GM04504 (cell line): ENCODE results near the gene ANTXR1.

Source experiments
- DNase-seq: peaks from one replicate; pipeline ENCODE4 v3.0.0-alpha.2; 2012; ENCODE audit warnings: low read depth

The ANTXR1 gene

GRCh38 chr2:69181806-69182427 is 168.9 kb downstream of the ANTXR1 start:
- no peak for DNase-seq

DNA sequence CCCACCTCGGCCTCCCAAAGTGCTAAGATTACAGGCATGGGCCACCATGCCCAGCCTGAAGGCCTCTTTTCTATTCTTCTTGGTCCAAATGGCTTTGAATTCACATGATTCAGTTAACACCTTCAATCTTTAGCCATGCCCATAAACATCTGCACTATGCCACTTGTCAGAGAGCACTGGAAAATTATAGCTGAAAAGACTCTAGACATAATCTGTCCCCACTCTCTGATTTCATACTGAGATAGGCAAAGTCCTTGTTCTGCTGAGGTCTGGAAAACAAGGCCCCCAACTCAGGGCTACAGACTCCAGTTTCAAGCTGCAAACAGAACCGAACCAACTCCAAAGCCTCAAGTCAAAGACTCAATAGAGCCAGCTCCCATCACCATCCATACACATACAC is 170.7 kb downstream of the ANTXR1 start:
- no peak for DNase-seq

GRCh38 chr2:69184224-69184623 is 171.2 kb downstream of the ANTXR1 start:
- DNase-seq, result no peak

DNA sequence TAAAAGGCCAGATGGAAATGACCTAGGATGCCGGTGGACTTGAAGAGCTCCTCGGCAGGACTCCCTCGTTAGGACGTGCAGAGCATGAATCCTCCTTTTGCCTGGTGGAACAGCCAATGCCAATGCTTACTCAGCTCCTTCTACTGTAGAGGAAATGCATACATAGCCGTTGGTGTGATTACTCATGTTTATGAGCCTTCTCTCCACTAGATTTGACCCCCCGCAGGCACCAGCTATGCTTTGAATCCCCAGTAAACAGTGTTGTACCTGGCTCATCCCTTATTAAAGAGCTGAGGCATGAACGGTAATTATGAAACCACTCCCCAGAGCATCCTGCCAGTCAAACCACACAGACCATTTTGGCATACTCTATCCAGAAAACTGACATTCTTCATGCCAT is 172.8 kb downstream of the ANTXR1 start:
- no peak for DNase-seq

DNA sequence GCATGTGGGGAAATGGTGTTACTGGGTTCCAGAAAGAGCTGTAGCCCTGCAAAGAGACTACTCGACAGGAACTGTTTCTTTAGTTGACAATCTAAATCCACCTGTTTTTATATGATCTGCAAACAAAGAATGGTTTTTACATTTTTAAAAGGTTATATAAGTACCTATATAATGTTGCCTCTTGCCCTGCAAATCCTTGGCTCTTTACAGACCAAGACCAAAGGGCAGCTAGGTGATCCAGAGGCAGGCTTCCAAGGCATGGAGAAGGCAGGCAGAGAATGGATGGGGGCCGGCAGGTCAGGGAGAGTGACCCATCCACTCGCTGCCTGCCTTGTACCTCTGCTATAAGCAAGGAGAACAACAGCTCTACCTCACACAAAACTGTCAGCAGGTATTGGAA is 173.6 kb downstream of the ANTXR1 start:
- DNase-seq, result no peak

DNA sequence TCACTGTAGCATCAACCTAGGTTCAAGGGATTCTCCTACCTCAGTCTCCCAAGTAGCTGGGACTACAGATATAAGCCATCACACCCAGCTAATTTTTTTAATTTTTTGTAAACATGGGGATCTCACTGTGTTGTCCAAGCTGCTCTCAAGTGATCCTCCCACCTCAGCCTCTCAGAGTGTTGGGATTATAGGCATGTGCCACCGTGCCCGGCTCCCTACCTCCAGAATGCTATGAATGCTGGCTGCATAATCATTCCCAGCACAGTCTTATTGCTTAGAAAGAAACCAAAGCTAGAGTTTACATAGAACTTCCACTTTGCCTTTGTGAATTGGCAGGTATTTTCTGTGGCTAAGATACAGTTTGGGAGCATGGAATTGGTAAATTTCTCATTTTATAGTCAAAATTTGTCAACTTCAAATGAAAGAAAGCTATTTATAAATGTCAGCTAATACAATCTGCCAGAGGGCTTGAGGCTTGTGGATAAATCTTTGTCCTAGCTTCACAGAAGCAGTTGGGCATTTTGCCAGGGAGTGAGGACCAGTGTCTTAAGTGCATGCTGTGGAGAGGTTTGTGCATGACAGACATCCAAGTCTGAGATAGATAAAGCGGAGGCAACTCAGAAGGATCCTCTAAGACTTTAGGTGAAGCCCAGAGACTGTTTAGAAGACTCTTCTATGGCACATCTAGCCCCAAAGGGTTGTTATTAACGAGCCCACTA is 175.4 kb downstream of the ANTXR1 start:
- no peak for DNase-seq

- no peak for DNase-seq
Measured at GRCh38 chr2:69190743-69191404, 177.9 kb downstream of the ANTXR1 start.

GRCh38 chr2:69191634-69192033 is 178.7 kb downstream of the ANTXR1 start:
- no peak for DNase-seq

DNA sequence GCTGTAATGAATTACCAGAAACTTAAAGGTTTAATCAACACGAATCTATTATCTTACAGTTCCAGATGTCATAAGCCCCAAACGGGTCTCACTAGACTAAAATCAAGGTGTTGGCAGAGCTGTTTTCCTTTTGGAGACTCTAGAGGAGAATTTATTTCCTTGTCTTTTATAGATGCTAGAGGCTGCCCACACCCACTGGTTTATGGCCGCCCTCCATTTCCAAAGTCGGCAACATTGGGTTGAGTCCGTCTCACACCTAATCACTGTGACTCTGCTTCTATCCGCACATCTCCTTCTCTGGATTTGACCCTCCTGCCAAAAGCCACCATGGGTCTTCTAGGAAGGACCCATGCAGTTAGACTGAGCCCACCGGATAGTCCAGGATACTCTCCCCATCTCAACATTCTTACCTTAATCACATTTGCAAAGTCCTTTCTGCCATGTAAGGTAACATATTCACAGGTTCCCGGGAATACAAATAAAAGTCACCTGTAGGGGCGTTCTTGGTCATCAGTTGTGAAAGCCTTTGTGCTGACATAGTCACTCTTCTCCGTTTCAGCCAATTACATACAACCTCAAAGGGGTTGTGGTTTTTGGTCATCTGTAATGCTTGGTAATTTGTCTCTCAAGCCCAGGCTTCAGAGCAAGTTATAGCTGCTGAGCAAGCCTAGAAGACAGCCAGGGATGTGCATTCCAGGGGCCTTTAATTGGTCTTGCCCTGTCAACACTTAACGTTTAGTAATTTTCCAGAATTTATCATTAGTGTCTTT is 179.4 kb downstream of the ANTXR1 start:
- DNase-seq, result peak; percentile 85

DNA sequence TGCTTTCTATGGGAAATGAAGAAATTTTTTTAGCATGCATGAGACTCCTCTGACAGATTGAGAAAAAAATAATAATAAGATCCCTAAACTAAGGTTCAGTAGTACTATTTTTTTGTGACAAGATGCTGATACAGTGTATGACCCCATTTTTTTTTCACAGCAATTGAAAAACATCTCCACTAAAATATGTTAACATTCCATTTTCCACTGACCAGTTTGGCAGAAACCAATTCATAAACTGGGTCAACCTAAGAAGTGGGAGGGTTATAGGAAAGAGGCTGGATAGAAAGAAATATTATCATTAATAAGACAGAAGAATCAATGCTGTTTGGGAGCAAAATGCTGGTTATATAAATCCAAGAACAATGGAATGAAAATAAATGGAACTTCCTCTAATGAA is 182.7 kb downstream of the ANTXR1 start:
- DNase-seq, result no peak

- DNase-seq, result peak; percentile 96
Measured at GRCh38 chr2:69196327-69197117, 183.5 kb downstream of the ANTXR1 start.

DNA sequence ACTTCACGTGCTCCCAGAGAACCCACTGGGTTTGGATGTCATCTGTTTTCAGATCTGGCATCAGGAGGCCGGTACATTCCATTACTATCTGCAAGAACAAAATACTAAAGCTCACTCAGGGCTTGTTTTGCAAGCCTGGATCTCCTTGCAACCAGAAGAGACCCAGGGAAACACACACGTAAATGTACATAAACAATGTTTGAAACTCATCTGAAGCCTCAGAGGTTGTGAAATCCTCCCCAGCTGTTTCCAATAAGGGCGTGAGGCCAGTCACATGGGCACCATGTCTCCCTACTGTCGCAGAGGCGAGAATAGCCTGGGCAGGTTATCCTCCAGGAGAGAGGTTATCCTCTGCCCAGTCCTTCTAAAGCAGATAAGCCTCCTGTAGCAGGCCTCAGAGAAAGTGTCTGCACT is 187.1 kb downstream of the ANTXR1 start:
- peak; percentile 80 for DNase-seq

DNA sequence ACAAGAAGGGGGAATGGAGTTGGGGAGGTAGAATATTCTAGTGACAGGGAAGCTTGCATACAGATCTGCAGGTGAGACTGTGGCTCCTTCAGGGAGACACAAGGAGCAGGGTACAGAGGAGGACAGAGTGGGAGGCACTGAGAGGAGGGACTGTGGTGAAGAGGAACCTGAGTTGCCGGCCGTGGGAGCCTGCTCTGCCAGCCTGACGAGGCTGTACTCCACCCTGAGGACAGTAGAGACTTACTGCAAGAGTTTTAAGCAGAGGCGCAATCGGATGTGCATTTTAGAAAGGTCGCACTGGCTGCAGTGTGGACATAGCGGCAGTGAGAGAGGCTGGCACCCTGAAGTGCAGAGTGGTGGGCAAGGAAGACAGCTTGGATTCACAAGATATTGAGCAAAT is 188.3 kb downstream of the ANTXR1 start:
- no peak for DNase-seq

- DNase-seq, result no peak
Measured at GRCh38 chr2:69202327-69202726, 189.3 kb downstream of the ANTXR1 start.

- no peak for DNase-seq
Measured at GRCh38 chr2:69203166-69203985, 190.4 kb downstream of the ANTXR1 start.

DNA sequence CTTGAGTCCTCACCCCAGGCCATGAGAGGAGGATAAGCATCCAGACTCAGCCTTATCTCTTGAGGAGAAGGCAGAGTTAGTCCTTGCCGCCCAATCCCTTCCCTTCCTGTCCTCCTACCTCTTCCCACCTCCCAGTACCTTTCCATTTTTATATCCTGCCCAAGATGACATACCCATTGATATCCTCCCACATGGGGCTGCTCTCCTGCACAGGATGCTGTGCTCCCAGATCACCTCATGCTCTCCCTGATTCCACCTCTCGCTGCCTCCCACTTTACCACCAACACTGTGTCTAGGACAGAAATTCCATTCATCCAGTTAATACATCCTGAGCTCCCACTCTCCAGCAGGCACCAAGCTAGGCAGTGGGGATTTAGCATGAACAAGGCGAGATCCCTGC is 191.7 kb downstream of the ANTXR1 start:
- no peak for DNase-seq

DNA sequence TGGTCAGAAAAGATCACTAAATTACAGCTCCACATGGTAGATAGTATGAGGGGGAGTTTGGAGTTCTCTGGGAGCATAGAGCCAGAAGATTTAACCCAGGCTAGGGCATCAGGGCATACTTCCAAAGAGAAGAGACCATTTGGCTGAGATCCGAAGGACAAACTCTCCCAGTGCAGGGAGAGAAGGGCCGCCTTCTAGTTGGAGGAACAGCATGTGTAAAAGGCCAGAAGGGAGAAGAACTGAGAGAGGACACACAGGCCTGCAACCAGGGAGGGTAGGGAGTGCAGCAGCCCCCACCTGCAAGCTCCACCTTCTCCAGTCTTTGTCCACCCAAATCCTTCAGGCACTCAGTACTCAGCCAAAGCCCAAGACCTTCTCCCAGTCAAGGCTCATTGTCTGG is 192.1 kb downstream of the ANTXR1 start:
- no peak for DNase-seq

- no peak for DNase-seq
Measured at GRCh38 chr2:69205491-69205890, 192.5 kb downstream of the ANTXR1 start.

DNA sequence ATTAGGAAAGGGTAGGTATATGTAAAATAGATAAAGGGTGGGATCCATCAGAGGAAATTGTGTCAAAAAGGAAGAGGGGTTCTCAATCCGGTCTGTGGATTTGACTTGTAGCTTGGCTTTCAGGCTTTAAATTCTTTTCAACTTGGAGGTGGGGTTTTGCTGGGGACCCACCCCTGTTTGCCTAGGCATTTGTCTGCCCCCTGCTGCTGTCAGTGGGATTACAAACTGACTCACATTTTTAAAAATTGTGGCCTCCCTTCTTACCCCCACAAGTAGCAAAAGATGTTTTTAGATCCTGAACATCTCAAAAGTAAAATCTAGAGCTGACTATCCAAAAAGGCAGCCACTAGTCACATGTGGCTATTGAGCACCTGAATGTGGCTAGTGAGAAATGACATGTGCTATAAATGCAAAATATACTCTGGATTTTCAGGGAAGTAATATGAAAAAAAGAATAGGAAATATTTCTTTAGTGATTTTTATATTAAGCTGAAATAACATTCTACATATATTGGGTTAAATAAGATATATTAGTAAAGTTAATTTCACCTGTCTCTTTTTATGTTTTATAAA is 195.1 kb downstream of the ANTXR1 start:
- no peak for DNase-seq

DNA sequence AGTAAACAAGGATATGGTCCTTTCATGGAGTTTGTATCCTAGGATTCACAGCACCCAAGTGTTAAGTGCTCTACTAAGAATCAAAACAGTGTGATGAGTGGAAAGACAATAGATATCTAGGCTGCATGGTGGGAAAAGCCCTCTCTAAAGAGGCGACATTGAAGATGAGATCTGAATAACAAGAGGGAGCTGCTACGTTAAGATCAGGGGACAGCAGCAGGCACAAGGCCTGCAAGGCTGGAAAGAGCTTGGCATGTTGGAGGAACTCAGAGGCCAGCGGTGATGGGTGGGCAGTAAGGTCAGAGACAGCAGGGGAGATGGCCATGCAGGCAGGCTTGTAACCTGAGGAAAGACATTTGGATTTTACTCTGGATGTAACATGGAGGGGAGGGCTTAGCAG is 196.5 kb downstream of the ANTXR1 start:
- no peak for DNase-seq

- no peak for DNase-seq
Measured at GRCh38 chr2:69210385-69210784, 197.4 kb downstream of the ANTXR1 start.
